Inflammatory macrophage treated with lipopolysaccharide for 1 hour (primary cell): ENCODE measurements around the gene VGF.

ENCODE experiments used
- DNase-seq, 2 donors: peaks; one replicate each; pipeline ENCODE4 v3.0.0-alpha.2; 2020 to 2022

The VGF gene

DNA sequence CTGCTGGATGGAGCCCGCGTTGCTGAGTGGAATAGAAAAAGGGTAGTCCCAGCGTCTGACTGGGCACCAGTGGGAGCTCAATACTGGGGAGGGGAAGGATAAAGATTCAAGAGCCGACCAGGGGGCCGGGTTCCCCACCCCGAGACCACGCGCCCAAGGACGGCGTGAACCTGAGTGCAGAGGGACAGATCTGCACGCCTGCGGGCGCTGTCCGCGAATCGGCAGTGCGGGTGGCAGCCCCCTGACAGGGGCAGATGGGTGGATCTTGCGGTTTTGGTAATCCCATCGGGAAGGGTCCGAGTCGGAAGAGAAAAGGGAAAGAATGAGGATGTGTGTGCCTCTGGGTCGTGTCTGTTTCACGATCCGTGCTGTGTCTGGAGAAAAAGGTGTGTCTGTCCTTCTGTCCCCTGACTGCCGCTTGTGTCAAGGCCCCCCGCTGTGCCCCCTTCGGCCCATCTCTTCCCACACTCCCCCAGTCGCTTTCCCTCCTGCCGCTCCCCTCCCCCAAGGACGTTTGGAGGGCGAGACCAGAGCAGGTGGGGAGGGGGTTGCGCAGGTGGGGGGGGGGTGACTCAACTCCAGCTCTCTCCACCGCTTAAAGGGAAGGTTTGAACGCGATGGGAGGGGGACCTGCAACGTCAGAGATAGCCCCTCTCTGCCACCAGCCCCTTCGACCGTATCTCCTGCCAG lies 734 bp upstream of the VGF start:
- no peak for DNase-seq

DNA sequence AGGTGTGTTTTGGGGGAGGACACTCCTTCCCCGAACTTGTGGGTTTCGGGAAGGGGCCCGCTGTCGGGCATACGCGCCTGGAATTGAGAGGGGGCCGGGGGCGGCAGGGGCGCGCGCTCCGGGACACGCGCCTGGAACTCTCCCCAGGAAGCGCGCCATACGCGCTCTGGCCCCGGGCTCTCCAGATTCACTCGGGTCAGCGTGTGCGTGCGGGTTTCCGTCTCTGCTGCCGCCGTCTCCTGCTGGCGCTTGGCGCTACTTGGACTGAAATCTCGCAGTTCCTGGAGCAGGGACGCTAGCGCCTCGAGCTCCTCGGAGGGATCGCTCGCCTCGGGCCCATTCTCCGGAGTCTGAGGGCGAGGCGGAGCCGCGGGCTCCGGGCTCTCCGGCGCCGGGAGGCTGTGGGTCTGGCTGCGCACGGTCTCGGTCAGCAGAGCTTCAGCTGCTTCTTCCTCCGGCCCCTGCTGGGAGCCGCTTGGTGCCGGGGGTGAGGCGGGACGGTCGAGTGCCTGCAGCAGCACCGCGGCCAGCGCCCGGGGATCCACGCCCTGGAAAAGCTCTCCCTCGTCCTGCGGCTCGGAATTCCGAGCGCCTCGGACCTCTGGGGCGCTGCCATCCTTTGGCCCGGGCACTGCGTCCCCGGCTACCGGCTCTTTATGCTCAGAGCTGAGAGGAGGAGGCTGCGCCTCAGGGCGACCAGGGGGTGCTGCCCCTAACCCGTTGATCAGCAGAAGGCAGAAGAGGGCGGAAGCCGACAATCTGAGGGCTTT lies 1.1 kb downstream of the VGF start:
- peak; percentile 10 to 19 for DNase-seq

DNA sequence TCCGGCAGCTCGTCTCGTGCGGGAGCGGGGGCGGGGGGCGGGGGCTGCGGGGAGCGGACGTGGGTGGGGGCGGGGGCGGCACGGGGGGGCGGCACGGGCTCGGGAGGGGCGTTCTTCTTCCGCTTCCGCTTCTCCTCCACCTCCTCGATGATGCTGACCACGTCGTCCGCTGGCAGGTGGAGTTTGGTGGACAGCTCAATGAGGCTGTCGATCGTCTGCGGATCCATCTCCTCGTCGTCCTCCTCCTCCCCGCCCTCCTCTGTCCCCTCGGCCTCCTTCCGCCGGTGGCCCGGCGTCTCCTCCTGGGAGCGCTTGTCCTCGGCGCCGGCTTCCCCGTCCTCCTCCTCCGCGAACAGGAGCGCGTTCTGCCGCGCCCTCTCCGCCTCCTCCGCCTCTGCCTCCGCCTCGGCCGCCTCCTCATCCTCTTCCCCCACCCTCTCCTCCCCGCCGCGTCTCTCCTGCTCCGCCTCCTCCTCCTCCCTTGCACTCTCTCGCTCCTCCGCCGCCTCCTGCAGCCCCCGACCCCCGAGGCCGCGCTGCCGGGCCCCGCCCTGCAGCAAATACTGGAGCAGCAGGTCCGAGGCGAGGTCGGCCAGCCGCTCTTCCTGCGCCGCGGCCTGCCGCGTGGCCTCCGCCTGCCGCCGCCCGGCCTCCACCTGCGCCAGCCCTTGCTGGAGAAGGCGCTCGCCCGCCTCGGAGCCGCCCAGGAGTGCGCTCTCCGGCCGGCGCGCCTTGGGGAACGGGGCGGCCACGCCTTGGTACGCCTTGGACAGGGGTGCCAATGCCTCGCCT lies 1.9 kb downstream of the VGF start:
- no peak for DNase-seq

DNA sequence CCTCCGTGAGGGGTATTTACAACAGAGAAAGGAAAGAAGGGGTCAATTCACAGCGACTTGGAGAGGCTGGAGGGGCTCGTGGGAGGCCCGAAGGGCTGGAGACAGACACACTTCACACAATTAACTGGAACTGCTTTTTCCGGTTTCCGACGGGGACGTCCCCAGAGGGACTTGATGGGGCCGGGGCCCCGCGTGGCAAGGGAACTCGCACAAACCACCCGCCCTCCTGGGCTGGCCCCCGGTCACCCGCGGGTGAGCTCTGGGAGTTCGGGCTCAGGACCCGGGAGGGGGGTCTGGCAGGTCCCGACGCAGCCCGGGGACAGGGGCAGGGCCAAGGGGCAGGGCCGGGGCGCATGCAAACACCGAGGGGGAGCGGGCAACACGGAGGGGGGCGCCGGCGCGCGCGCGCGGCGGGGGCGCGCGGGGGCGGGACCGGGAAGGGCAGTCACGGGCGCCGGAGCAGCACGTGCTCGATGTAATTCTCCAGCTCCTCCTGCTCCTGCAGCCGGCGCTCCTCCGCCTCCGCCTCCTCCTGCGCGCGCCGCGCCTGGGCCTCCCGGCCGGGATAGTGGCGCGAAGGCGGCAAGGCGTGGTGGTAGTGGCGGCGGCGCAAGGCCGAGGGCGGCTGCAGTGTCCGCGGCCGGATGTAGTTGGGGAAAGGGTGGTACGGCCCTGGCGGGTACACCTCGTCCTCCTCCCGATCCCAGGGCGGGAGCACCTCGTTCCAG lies 2.7 kb downstream of the VGF start:
- peak in 1 of 2 donors; percentile 17 for DNase-seq

DNA sequence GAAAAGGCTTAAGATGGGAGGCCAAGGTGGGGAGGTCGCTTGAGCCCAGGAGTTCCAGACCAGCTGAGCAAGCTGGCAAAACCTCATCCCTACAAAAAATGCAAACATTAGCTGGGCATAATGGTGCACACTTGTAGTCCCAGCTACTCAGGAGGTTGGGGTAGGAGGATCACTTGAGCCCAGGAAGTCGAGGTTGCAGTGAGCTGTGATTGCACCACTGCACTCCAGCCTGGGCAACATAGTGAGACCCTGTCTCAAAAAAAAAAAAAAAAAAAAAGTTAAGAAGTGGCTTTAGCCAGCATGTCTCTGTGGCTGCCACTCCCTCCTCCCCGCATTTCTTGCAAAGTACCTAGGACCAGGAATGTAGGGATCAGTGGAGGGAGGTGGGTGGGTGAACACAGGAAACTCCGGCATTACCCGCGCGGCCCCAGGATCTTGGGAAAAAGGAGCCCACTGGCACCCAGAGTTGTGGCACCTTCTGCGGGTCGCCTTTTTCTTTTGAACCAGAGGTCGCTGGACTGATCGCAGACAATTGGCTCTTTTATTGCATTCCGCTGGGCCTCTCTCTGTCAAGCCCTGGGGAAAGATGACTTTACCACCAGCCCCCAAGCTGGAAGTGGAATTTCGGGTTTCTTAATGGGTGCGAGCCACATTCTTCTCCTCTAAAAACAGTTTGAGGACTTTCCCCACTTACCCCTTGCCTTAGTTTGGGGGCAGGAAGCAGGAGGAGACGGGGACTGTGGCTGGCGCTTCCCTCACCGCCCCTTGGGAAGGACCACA lies 3.5 kb downstream of the VGF start:
- DNase-seq = no peak

DNA sequence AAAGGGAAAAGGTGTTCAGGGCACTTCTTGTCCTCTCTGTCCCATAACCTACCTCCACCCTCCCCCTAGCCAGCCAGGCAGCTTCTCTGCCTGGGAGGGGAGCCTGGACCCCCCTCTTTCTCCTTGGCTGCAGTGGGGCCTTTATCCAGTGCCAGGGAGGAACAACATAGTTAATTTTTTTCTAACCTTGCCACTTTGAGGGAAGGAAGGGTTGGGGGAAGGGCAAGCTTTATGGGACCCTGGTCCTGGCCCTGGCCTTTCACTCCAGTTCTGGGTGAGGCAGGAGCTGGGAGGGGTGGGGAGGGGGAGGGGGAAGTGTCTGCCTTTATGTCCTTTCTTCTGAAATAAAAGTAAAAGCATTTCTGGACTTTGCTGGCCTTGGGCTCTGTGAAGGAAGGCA lies 4.5 kb downstream of the VGF start:
- no peak for DNase-seq

DNA sequence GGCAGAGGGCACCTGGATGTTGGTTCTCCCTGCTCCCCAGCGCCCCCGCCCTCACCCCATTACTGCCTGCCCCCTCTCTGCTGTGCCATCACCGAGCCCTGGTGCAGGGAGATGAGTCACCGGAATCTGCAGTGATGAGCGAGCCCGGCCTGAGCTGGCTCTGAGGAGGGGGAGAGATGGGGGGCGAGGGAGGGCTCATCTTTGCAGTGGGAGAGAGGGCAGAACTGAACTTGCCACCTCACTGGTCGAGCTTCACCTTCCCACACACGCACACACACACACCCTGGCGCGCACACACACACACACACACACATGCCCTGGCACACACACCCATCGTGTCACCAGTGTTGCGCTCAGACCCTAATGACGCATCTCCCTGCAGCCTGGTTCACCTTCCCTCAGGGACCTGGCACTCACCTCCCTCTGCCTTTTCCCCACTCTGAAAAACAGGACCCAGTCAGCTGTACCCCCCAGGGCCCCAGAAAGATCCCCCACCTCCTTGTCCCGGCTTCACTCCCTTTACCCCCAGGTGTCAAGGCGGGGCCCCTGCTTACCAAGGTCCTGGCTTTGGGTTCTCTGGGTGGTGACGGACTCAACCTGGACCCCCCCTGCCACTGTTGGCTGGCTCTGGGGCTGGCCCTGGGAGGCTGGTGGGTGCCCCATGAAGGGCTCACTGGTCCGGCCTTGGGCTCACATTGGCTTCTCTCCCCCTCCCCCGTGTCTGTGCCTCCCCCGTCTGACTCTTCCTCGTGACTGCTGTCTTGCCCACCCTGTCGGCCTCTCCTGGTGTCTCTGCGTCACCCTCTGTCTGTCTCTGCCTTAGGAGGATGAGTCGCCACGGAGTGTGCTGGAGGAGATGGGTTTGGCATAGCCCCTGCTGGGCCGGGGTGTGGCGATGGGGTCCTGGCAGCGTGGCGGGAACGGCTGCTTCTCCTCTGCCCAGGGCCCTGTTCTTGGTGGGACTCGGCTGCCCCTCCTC lies 5.4 kb downstream of the VGF start:
- DNase-seq = no peak

DNA sequence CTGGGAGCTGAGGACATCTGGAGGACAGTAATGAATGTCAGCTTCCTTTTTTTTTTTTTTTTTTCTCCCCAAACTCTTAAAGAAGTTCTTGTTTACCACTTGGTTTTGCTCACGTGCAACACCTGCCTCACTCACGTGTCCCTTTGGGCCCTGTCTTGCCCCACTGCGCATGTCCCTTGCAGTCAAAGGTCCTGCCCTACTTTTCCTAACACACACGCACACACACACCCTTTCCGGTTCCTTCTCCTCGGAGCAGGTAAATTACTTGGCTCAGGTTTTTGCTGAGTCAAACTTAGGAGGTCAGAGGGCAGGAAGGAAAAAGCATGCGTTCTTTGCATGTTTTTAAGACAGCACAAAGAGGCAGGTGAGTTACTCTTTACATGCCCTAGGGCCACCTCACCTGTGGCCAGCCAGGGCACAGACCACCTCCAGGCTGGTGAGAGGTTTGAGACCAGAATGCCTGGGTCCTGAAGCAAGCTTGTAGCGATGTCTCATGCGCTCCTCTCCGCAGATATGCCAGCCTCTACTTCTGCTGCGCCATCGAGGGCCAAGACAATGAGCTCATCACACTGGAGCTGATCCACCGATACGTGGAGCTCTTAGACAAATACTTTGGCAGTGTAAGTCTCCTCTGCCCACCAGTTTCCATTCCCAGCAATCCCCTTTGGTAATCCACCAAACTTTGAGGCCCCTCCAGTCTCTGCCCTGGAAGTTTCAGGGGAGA lies 8.3 kb downstream of the VGF start:
- DNase-seq = no peak

DNA sequence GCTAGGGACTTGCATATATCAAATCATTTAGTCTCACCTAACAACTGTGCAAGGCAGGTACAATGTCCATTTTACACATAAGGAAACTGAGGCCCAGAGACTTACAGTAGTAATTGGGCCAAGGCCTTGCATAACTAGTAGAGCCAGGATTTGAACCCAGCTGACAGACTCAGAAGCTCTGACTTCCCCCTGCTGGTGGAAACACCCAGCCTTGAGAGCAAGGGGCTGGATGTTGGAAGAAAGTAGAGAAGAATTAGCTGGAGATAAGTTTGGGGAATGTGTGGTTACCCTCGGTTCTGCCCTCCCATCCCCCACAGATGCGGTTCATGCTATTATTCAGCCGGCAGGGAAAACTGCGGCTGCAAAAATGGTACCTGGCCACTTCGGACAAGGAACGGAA lies 9.1 kb downstream of the VGF start:
- no peak for DNase-seq

DNA sequence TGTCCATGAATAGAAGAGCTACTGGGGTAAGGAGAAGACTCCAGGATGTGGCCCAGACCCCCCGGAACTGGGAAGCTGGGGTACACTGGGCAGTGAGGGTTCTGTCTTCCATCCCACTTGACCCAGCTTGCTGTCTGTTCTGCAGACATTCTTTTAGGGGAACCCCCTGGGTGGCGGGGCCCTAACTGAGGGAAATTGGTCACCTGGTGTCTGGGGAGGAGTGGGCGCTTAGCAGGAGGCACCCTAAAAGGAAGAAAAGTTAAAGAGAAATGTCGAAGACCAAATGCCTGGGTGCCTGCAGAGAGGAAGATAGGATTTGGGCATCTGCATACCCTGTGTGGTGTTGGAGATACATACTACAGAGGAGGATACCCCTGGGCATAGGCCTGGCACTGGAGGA lies 10.1 kb downstream of the VGF start:
- no peak for DNase-seq

DNA sequence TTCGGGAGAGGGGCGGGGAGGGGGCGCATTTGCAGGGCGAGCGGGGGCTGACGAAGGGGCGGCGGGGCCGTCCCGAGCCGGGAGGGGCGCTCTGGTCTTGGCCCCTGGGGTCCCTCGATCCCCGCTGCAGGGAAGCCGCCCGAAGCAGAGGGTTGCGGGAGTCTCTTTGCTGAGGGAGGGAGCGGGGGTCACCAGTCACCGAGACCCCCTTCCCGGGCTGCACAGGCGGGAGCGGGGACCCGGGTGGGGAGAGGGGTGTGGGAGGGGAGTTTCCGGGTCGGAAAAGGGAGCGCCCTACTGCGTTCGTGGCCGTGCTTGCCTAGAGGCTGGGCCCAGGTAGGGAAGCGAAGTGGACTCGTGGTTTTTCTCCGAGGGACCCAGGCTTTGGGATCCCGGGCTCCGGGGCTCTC lies 10.7 kb downstream of the VGF start:
- no peak for DNase-seq

DNA sequence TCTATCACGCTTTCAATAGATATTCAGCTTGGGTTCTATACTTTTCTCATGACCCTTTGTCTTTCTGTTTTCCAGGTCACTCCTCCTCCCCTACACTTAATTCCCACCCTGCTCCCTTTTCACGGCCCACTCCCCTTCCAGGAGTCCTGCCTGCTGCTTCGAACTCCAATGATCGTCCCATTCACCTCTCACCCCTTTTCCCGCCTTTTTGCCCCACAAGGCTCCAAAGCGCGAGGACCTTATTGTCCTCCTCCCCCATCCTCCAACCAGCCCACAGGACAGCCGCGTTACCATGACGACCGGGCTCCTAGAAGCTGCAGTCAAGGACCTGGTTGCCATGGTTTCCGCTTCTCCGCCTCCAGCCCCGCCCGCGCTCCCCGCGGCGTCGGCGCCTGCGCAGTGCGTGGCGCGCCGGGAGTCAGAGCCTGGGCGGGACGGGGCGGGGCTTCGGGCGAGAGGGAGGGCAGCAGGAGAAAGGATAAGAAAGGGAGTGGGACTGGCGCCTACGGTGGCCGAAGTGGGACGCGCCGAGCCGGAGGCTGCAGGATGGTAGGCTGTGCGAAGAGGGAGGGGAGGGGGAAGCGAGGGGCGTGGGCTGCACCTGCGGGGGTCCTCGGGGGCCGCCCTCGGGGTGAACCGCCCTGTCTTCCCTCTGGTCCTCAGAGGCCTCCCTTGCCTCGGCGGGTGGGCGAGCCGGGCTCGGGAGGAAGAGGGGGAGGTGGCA lies 11.2 kb downstream of the VGF start, which contains the start of gene AP1S1:
TSS of gene AP1S1 (plus strand) at position 508 of the 724 bp plus-strand sequence. CDS start at position 547, 39 bp downstream.
- DNase-seq = peak; percentile 83 to 94

DNA sequence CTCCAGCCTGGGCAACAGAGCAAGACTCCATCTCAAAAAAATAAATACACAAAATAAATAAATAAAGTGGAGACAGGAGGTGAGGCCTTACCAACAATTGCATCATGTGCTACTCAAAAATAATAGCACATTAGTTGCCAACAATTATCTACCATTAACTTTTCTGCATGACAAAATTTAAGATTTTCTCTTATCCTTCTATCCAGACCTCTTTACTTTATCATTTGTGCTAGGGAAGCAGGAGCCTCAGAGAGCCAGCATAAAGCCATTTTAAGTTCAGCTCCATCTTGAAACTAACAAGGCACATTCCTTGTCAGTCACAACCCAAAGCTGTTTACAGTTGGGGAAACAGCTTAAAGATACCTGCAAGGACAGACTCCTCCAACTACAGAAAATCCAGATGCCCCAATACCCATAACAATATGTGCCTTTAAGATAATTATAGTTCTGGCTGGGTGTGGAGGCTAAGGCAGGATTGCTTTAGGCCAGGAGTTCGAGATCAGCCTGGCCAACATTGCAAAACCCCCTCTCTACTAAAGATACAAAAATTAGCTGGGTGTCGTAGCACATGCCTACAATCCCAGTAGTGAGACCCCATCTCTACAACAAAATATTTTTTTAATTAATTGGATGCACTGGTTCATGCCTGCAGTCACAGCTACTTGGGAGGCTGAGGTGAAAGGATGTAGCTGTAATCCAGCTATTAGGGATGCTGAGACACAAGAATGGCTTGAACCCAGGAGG lies 13.3 kb downstream of the VGF start:
- DNase-seq = no peak

DNA sequence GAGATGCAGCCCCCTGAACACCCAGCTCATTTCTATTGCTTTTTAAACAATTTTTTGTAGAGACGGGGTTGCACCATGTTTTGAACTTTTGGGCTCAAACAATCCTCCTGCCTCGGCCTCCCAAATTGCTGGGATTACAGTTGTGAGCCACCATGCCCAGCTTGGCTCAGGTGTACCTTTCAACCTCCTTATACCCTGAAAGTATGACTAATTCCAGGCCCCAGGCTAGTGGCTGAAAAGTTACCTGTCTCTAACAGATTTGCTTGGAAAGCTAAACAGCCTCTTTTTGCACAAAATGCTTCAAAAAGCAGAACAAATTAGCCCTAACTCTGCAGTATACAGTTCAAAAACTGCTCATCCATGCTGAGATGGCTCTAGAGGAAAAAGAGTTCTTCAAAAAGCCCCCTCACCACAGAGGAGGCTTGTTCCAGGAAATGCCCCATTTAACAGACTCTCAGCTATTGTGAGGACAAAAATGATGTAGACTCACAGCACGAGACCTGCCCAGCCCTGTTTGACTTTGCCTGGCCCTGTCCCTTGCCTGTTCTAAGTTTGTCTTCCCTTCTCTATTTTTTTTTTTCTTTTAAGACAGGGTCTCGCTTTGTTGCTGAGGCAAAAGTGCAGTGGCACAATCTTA lies 24.5 kb downstream of the VGF start:
- no peak for DNase-seq

DNA sequence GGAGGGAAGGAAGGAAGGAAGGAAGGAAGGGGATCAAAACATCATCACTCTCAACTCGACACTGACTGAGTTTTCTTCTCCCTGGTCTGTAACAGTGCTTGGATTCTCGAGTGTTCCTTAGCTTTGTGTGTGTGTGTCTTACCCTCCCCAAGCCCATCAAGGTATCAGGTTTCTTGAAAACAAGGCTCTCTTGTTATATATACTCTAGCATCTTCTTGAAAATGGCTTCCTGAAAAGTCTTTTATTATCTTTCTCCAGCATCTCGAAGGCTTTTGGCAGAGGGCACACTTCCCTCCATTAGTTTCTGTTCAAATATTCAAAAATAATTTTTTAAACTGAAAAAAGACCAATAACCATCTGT lies 25.1 kb downstream of the VGF start:
- DNase-seq = no peak

DNA sequence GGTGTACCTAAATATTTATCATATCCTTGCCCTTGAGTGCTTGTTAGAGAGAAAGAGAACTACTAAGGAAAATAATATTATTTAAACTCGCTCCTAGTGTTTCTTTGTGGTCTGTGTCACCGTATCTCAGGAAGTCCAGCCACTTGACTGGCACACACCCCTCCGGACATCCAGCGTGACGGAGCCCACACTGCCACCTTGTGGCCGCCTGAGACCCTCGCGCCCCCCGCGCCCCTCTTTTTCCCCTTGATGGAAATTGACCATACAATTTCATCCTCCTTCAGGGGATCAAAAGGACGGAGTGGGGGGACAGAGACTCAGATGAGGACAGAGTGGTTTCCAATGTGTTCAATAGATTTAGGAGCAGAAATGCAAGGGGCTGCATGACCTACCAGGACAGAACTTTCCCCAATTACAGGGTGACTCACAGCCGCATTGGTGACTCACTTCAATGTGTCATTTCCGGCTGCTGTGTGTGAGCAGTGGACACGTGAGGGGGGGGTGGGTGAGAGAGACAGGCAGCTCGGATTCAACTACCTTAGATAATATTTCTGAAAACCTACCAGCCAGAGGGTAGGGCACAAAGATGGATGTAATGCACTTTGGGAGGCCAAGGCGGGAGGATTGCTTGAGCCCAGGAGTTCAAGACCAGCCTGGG lies 27.0 kb downstream of the VGF start:
- DNase-seq = peak; percentile 94 to 95

DNA sequence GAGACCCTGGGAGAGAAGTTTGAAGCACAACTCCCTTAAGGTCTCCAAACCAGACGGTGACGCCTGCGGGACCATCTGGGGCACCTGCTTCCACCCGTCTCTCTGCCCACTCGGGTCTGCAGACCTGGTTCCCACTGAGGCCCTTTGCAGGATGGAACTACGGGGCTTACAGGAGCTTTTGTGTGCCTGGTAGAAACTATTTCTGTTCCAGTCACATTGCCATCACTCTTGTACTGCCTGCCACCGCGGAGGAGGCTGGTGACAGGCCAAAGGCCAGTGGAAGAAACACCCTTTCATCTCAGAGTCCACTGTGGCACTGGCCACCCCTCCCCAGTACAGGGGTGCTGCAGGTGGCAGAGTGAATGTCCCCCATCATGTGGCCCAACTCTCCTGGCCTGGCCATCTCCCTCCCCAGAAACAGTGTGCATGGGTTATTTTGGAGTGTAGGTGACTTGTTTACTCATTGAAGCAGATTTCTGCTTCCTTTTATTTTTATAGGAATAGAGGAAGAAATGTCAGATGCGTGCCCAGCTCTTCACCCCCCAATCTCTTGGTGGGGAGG lies 27.6 kb downstream of the VGF start:
- no peak for DNase-seq
